Parietal lobe (tissue), 1 donor: ENCODE data around the gene IGHMBP2. TPM values are rescaled to one million over a fixed set of nuclear protein-coding genes. Genes with fewer than 3 reads are reported as not detected.

Experiments
- total RNA-seq: library from RNA; depleted of rRNA; stranded (reverse); fragments of >200 nt; gene quantifications from one replicate; pipeline ENCODE4 v1.2.3, GENCODE V29; 2014

The IGHMBP2 gene
- total RNA-seq = 24.1 TPM

GRCh38 chr11:68903288-68904247 lies at the start of gene IGHMBP2, which contains the start of gene MRPL21:
IGHMBP2 (plus strand) TSS chr11:68903891; CDS start chr11:68903953, 62 bp downstream.
MRPL21 (minus strand) TSS chr11:68903832; CDS start chr11:68903810, 22 bp downstream.

GRCh38 chr11:68980776-68981065 lies 77.0 kb downstream of the IGHMBP2 start, which contains the start of gene MRGPRD:
MRGPRD (minus strand) TSS chr11:68980986; CDS start chr11:68980986, 0 bp downstream.

Other genes with a start within 250 kb of the IGHMBP2 start
- gene GAL, start 219.3 kb upstream of the IGHMBP2 start, total RNA-seq = not detected
- not detected for gene TESMIN, start 152.4 kb upstream of the IGHMBP2 start, total RNA-seq
- 7.2 TPM for gene CPT1A, start 62.0 kb upstream of the IGHMBP2 start, total RNA-seq
- 26.9 TPM for gene MRPL21, start 59 bp upstream of the IGHMBP2 start, total RNA-seq
- gene MRGPRD, start 77.1 kb downstream of the IGHMBP2 start, total RNA-seq = not detected
- not detected for gene MRGPRF, start 109.4 kb downstream of the IGHMBP2 start, total RNA-seq
- 21.9 TPM for gene TPCN2, start 145.0 kb downstream of the IGHMBP2 start, total RNA-seq